Progenitor cell of endocrine pancreas (in vitro differentiated cells): ENCODE data around the gene ATG9B. TPM values are rescaled to one million over a fixed set of nuclear protein-coding genes. Genes with fewer than 3 reads are reported as not detected.

Source experiments
- DNase-seq: peaks from one replicate; pipeline ENCODE4 v3.0.0; 2021; ENCODE audit warnings: low spot score; ENCODE audit not compliant: unreplicated experiment
- H3K27ac Mint-ChIP-seq: 2 replicates; pipeline ENCODE4 v1.8.0; 2021; ENCODE audit warnings: mild to moderate bottlenecking, moderate library complexity, mixed read lengths
- H3K27me3 Mint-ChIP-seq: 2 replicates; pipeline ENCODE4 v1.8.0; 2021; ENCODE audit warnings: mixed read lengths
- H3K36me3 Mint-ChIP-seq: 2 replicates; pipeline ENCODE4 v1.8.0; 2022; ENCODE audit warnings: mixed read lengths; ENCODE audit not compliant: insufficient read depth
- H3K4me1 Mint-ChIP-seq: 2 replicates; pipeline ENCODE4 v1.8.0; 2021; ENCODE audit warnings: low read depth, mixed read lengths
- H3K4me3 Mint-ChIP-seq: 2 replicates; pipeline ENCODE4 v1.8.0; 2021; ENCODE audit warnings: low read depth, mild to moderate bottlenecking, moderate library complexity, mixed read lengths
- H3K9me3 Mint-ChIP-seq: 2 replicates; pipeline ENCODE4 v1.8.0; 2021; ENCODE audit warnings: low read depth, mixed read lengths
- total RNA-seq: library from RNA; stranded (reverse); gene quantifications from 2 replicates; pipeline ENCODE4 v1.2.1, GENCODE V29; 2021
- TF ChIP-seq, protein P1 (sequence below): fragments of 200-600 bp; sonication (generic); IDR thresholded peaks from one replicate; pipeline ENCODE4 v1.5.0; 2021; ENCODE audit warnings: antibody characterized with exemption, mild to moderate bottlenecking; ENCODE audit not compliant: unreplicated experiment

ATG9B gene
- total RNA-seq, 1 donor from 2014 or later: 0.79 TPM

DNA sequence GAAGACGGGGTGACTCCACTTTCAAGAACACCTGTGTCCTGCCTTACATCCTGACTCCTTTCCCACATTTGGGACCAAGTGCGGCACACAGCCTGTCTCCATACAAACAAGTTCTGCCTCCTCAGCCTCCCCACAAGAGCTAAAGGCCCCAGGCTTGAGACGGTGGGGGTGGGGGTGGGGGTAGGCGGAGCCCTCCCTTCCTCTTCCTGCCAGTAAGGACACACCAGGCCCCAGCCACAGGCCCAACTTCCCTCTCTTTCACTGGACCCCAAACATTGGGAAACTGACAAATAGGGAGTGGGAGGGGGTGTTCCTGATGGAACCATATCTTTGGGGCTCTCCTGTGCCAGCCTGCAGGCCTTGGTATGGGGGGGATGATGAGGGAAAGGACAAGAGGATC, 28.8 kb upstream of the ATG9B start:
- Mint-ChIP-seq H3K27ac (no peak overlapping the region), H3K4me1 (peaks cover 12% of the 10 kb centered on the region), H3K27me3 (peaks cover 23% of the 10 kb centered on the region), H3K9me3 (no peaks in the 10 kb centered on the region), H3K4me3 (no peak overlapping the region), H3K36me3 (peaks cover 3% of the 10 kb centered on the region)
- DNase-seq: no peak
- TF ChIP-seq, protein P1, sequence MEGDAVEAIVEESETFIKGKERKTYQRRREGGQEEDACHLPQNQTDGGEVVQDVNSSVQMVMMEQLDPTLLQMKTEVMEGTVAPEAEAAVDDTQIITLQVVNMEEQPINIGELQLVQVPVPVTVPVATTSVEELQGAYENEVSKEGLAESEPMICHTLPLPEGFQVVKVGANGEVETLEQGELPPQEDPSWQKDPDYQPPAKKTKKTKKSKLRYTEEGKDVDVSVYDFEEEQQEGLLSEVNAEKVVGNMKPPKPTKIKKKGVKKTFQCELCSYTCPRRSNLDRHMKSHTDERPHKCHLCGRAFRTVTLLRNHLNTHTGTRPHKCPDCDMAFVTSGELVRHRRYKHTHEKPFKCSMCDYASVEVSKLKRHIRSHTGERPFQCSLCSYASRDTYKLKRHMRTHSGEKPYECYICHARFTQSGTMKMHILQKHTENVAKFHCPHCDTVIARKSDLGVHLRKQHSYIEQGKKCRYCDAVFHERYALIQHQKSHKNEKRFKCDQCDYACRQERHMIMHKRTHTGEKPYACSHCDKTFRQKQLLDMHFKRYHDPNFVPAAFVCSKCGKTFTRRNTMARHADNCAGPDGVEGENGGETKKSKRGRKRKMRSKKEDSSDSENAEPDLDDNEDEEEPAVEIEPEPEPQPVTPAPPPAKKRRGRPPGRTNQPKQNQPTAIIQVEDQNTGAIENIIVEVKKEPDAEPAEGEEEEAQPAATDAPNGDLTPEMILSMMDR: no peak

DNA sequence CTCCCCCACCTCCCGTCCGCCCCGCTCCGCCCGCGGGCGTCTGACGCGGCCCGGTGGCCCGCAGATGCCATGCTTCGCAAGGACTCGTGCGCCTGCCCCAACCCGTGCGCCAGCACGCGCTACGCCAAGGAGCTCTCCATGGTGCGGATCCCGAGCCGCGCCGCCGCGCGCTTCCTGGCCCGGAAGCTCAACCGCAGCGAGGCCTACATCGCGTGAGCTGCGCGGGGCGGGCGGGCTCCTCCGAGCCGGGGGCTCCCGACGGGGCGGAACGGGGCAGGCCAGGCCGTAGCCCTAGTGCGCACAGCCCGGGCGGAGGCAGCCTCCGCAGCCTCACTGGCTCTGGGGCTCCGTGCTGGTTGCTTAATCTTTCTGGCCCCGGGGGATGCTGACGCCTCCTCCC, 26.8 kb upstream of the ATG9B start:
- Mint-ChIP-seq H3K36me3 (peaks cover 3% of the 10 kb centered on the region), H3K9me3 (no peaks in the 10 kb centered on the region), H3K4me1 (no peaks in the 10 kb centered on the region), H3K27me3 (peaks cover 23% of the 10 kb centered on the region), H3K4me3 (no peak overlapping the region), H3K27ac (no peak overlapping the region)
- TF ChIP-seq, protein P1: no peak
- peak; percentile 75 for DNase-seq

DNA sequence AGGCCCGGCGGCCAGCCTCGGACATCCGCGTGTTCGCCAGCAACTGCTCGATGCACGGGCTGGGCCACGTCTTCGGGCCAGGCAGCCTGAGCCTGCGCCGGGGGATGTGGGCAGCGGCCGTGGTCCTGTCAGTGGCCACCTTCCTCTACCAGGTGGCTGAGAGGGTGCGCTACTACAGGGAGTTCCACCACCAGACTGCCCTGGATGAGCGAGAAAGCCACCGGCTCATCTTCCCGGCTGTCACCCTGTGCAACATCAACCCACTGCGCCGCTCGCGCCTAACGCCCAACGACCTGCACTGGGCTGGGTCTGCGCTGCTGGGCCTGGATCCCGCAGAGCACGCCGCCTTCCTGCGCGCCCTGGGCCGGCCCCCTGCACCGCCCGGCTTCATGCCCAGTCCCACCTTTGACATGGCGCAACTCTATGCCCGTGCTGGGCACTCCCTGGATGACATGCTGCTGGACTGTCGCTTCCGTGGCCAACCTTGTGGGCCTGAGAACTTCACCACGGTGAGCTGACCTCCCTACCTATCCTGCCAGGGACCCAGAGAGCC, 24.7 kb upstream of the ATG9B start:
- Mint-ChIP-seq H3K27ac (no peak overlapping the region), H3K4me3 (no peak overlapping the region), H3K9me3 (no peaks in the 10 kb centered on the region)

DNA sequence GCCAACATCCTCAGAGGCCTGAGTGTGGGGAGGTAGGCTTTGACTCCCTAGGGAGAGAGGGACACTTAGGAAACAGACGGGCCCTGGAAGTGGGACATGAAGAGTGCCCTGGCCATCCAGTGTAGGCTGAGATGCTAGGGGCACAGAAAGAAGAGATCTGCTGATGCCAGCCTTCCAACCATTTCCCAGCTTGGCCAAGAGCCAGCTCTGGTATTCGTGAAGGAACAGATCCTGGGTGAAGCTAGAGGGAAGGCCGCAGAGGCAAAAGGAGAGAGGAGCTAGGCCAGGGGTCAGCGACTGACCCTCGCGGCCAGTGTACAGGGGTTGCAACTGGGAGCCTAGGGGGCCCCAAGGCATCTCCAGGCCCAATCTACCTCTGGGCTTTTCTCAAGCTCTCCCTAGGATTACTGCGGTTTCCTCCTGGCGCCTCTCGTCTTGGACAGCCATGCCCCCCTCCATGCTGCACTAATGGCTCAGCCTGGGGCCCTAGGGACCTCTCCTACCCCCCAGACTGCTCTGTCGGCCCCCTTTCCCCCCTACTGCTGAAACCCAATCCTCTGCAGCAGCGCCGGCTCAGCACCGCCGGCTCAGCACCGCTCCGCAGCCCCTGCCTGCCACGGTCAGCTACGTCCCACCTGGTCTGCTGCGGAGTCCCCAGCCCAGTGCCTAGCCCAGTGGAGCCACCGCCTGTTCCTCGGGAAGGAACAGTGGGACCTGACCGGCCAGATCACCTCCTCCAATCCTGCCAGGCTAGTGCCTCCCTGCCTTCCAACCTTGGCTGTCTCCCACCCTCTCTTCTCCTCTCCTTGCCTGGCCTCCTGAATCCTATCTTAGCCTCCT, 23.9 kb upstream of the ATG9B start, which contains the start of gene ASIC3:
ASIC3 (plus strand) TSS at position 556 of the 840 bp plus-strand sequence. CDS start 355 bp downstream, outside the sequence.
- Mint-ChIP-seq H3K4me1 (no peaks in the 10 kb centered on the region), H3K36me3 (no peaks in the 10 kb centered on the region), H3K27me3 (peaks cover 23% of the 10 kb centered on the region), H3K27ac (peak within 1 kb of the TSS; percentile 60), H3K4me3 (no peak within 1 kb of the TSS), H3K9me3 (no peaks in the 10 kb centered on the region)
- DNase-seq: no peak
- TF ChIP-seq, protein P1: no peak

More for the DNA sequence above, 24.7 kb upstream of the ATG9B start:
- H3K4me1 Mint-ChIP-seq: no peaks in the 10 kb centered on the region
- H3K27me3 Mint-ChIP-seq: peaks cover 23% of the 10 kb centered on the region
- H3K36me3 Mint-ChIP-seq: no peaks in the 10 kb centered on the region
- no peak for DNase-seq
- TF ChIP-seq, protein P1: no peak

DNA sequence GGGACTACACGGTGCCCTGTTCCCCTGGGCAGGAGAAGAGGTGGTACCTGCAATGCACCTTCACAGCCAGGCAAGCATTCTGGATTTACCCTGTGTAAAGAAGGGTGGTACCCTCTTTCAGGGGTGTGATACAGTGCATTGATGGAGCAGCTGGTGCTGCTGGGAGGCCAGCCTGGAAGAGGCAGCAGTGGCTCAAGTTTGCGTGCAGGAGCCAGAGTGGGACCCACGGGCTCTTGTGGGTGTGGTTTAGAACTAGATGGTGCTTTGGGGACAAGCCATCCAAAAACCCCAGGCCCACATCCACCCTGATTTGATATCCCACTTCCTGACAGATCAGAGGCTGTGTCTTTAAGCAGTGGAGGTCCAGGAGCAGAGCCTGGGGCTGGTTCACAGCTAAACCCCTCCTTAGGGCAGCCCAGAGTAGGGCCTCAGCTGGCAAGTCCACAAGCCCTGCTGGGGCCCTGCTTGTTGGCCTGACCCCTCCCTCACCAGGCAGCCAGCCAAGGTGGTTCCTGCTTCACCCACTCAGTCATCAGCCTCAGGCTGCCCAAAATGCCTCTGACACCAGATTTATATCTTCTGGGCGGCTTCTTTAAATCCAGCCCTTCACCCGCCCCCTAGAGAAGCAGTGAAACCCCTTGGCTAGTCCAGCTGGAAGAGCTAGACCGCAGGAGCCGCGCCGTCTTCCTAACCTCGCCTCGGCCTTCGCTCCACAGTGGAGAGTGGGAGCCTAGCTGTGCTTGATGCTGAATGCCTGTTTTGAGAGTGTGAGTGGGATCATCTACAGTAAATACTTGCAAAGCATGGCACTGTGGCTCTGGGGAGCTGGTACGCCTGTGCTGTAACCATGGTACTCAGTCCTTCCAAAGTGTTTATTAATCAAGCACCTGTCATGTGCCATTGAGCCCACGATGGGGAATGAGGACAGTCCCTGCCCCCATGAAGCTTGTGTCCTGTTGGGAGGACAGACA, 22.6 kb upstream of the ATG9B start:
- H3K27ac Mint-ChIP-seq: peak overlapping the region; percentile 60
- H3K4me1 Mint-ChIP-seq: no peaks in the 10 kb centered on the region
- no peak for DNase-seq
- H3K27me3 Mint-ChIP-seq: peaks cover 19% of the 10 kb centered on the region
- no peak overlapping the region for H3K4me3 Mint-ChIP-seq
- no peaks in the 10 kb centered on the region for H3K9me3 Mint-ChIP-seq
- H3K36me3 Mint-ChIP-seq: no peaks in the 10 kb centered on the region
- TF ChIP-seq, protein P1: no peak
